Measurements from ENCODE around the gene GRIK4. TPM values are rescaled to one million over a fixed set of nuclear protein-coding genes. Genes with fewer than 3 reads are reported as not detected.

GRIK4 gene
- total and polyA plus RNA-seq, 4 donors = 0.05 to 0.25 (median 0.06) TPM; not detected in 1

DNA sequence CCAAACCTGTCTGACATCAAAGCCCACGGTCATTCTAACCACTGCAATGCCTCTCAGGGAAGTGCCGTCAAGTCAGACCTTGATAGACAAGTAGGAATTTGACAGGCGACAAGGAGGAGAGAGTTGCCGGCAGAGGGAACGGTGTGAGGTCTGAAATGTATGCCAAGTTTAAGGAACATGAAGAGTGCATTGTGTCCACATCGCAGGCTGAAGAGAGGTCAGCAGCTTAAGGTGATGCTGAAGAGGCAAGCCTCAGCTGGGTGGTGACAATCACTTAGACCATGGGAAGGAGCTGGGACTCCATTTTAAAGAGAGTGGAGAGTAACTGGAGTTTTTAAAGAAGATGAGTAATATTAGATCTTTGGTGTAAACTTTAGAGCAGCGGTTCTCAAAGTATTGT, 407.5 kb downstream of the GRIK4 start:
- 88% methylated on average over 7 of the region's 7 CpGs for WGBS
- Histone ChIP-seq H3K4me3 (ENCODE audit: low read depth in 1 of 3, low read length in 3 of 3) (no peak overlapping the region), H3K9ac (ENCODE audit: low read depth in 1 of 2, low read length in 2 of 2) (no peak overlapping the region), H3K9me3 (ENCODE audit: control insufficient read depth in 4 of 4, low read length in 3 of 4) (no peaks in the 10 kb centered on the region), H3K4me1 (ENCODE audit: control insufficient read depth in 4 of 4, insufficient read depth in 4 of 4, low read length in 3 of 4) (no peaks in the 10 kb centered on the region), H3K36me3 (ENCODE audit: control insufficient read depth in 4 of 4, insufficient read depth in 3 of 4, low read depth in 1 of 4, low read length in 3 of 4) (no peaks in the 10 kb centered on the region), H3K27me3 (ENCODE audit: control insufficient read depth in 4 of 4, insufficient read depth in 4 of 4, low read length in 3 of 4) (peaks cover 0 to 2% (median 0%) of the 10 kb centered on the region in 4 donors), H3K27ac (ENCODE audit: low read depth in 1 of 2, low read length in 2 of 2) (no peak overlapping the region)
- DNase-seq (ENCODE audit: low spot score) = no peak
- no peak for TF ChIP-seq TAF1 (conservative IDR thresholded peaks at IDR 0.05)
- no peak for TF ChIP-seq RXRA (IDR thresholded peaks at IDR 0.05)
- TF ChIP-seq YY1 (IDR thresholded peaks at IDR 0.05) = no peak
- TF ChIP-seq HNF4G (IDR thresholded peaks at IDR 0.05) = no peak
- TF ChIP-seq, protein P1, sequence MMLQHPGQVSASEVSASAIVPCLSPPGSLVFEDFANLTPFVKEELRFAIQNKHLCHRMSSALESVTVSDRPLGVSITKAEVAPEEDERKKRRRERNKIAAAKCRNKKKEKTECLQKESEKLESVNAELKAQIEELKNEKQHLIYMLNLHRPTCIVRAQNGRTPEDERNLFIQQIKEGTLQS (IDR thresholded peaks at IDR 0.05) = no peak
- no peak for TF ChIP-seq SP1 (IDR thresholded peaks at IDR 0.05)
- TF ChIP-seq GABPA (IDR thresholded peaks at IDR 0.05 in 1 of 2, conservative IDR thresholded peaks at IDR 0.05 in 1 of 2) = no peak
- TF ChIP-seq, protein P2, sequence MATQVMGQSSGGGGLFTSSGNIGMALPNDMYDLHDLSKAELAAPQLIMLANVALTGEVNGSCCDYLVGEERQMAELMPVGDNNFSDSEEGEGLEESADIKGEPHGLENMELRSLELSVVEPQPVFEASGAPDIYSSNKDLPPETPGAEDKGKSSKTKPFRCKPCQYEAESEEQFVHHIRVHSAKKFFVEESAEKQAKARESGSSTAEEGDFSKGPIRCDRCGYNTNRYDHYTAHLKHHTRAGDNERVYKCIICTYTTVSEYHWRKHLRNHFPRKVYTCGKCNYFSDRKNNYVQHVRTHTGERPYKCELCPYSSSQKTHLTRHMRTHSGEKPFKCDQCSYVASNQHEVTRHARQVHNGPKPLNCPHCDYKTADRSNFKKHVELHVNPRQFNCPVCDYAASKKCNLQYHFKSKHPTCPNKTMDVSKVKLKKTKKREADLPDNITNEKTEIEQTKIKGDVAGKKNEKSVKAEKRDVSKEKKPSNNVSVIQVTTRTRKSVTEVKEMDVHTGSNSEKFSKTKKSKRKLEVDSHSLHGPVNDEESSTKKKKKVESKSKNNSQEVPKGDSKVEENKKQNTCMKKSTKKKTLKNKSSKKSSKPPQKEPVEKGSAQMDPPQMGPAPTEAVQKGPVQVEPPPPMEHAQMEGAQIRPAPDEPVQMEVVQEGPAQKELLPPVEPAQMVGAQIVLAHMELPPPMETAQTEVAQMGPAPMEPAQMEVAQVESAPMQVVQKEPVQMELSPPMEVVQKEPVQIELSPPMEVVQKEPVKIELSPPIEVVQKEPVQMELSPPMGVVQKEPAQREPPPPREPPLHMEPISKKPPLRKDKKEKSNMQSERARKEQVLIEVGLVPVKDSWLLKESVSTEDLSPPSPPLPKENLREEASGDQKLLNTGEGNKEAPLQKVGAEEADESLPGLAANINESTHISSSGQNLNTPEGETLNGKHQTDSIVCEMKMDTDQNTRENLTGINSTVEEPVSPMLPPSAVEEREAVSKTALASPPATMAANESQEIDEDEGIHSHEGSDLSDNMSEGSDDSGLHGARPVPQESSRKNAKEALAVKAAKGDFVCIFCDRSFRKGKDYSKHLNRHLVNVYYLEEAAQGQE (IDR thresholded peaks at IDR 0.05) = no peak
- TF ChIP-seq MAX (IDR thresholded peaks at IDR 0.05) = no peak

DNA sequence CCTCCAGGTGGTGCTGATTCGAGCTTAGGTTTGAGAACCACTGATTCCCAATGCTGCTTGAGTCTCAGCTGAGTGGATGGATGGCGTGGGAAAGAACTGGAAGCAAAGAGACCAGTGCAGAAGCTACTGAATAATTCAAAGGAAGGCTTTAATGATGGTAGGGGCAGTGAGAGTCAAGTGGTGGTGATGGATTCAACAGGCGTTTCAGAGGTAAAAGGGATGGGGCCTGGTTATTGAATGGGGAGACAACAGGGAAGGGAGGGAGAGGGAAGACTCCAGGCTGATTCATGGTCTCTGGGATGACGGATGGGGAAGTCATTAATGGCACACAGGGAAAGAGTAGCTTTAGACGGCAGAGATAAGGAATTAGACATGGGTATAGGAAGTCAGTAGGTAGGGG, 408.0 kb downstream of the GRIK4 start:
- no peaks in the 10 kb centered on the region for H3K9me3 ChIP-seq (ENCODE audit: control insufficient read depth in 4 of 4, low read length in 3 of 4)
- no peak overlapping the region for H3K9ac ChIP-seq (ENCODE audit: low read depth in 1 of 2, low read length in 2 of 2)
- H3K27me3 ChIP-seq (ENCODE audit: control insufficient read depth in 4 of 4, insufficient read depth in 4 of 4, low read length in 3 of 4) = peaks cover 0 to 2% (median 0%) of the 10 kb centered on the region in 4 donors
- H3K4me3 ChIP-seq (ENCODE audit: low read depth in 1 of 3, low read length in 3 of 3) = no peak overlapping the region
- TF ChIP-seq FOXA2 (IDR thresholded peaks at IDR 0.05) (no peak), HNF4G (IDR thresholded peaks at IDR 0.05) (no peak), GABPA (IDR thresholded peaks at IDR 0.05 in 1 of 2, conservative IDR thresholded peaks at IDR 0.05 in 1 of 2) (no peak)
- no peaks in the 10 kb centered on the region for H3K36me3 ChIP-seq (ENCODE audit: control insufficient read depth in 4 of 4, insufficient read depth in 3 of 4, low read depth in 1 of 4, low read length in 3 of 4)
- DNase-seq (ENCODE audit: low spot score) = no peak
- 75% methylated on average over 5 of the region's 5 CpGs for WGBS
- no peak overlapping the region for H3K27ac ChIP-seq (ENCODE audit: low read depth in 1 of 2, low read length in 2 of 2)
- H3K4me1 ChIP-seq (ENCODE audit: control insufficient read depth in 4 of 4, insufficient read depth in 4 of 4, low read length in 3 of 4) = no peaks in the 10 kb centered on the region

GRCh38 chr11:120923866-120924508, 412.4 kb downstream of the GRIK4 start:
- 90% methylated on average over 9 of the region's 9 CpGs for WGBS
- DNase-seq (ENCODE audit: low spot score) = no peak
- Histone ChIP-seq H3K9me3 (ENCODE audit: control insufficient read depth in 4 of 4, low read length in 3 of 4) (no peaks in the 10 kb centered on the region), H3K4me3 (ENCODE audit: low read depth in 1 of 3, low read length in 3 of 3) (no peak overlapping the region), H3K4me1 (ENCODE audit: control insufficient read depth in 4 of 4, insufficient read depth in 4 of 4, low read length in 3 of 4) (no peaks in the 10 kb centered on the region), H3K27me3 (ENCODE audit: control insufficient read depth in 4 of 4, insufficient read depth in 4 of 4, low read length in 3 of 4) (no peaks in the 10 kb centered on the region), H3K36me3 (ENCODE audit: control insufficient read depth in 4 of 4, insufficient read depth in 3 of 4, low read depth in 1 of 4, low read length in 3 of 4) (no peaks in the 10 kb centered on the region), H3K9ac (ENCODE audit: low read depth in 1 of 2, low read length in 2 of 2) (no peak overlapping the region), H3K27ac (ENCODE audit: low read depth in 1 of 2, low read length in 2 of 2) (no peak overlapping the region)
- TF ChIP-seq GABPA (IDR thresholded peaks at IDR 0.05 in 1 of 2, conservative IDR thresholded peaks at IDR 0.05 in 1 of 2) (no peak), NR2F2 (IDR thresholded peaks at IDR 0.05) (no peak), FOXA2 (IDR thresholded peaks at IDR 0.05) (no peak), RAD21 (IDR thresholded peaks at IDR 0.05) (no peak), CTCF (IDR thresholded peaks at IDR 0.05; ENCODE audit: low read depth, low read length, missing input control) (no peak), SP1 (IDR thresholded peaks at IDR 0.05) (no peak), FOXA1 (IDR thresholded peaks at IDR 0.05) (no peak), ZBTB33 (IDR thresholded peaks at IDR 0.05) (no peak), YY1 (IDR thresholded peaks at IDR 0.05) (no peak)
- TF ChIP-seq, protein P1 (IDR thresholded peaks at IDR 0.05) = no peak

All from liver (tissue), 9 donors.